Activated CD8-positive, alpha-beta memory T cell treated with anti-CD3 and anti-CD28 coated beads for 48 hours (primary cell): ENCODE measurements around the gene PHACTR3.

Experiments
- DNase-seq, 3 experiments: peaks; one replicate each; pipeline ENCODE4 v3.0.0-alpha.2; 2020; ENCODE audit warnings: low read depth in 2 of 3, low spot score in 2 of 3

Gene PHACTR3

DNA sequence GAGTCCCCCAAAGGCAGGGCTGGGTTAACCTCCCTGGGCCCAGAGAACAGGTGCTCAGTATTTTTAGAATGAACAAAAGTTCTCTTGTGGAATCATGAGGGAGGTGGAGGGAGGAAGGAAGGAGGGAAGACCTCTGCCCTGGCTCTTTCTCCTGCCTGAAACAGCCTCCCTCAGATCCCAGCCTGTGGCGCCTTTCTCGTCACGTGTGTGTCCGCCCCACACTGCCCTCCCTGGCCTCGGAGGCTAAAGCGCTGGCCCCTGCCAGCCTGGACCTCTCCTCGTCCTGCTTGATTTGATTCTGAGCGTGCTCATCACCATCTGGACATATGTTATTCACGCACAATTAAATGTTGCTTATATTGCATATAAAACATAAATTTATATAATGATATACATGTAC lies 40.9 kb downstream of the PHACTR3 start:
- DNase-seq, result no peak

DNA sequence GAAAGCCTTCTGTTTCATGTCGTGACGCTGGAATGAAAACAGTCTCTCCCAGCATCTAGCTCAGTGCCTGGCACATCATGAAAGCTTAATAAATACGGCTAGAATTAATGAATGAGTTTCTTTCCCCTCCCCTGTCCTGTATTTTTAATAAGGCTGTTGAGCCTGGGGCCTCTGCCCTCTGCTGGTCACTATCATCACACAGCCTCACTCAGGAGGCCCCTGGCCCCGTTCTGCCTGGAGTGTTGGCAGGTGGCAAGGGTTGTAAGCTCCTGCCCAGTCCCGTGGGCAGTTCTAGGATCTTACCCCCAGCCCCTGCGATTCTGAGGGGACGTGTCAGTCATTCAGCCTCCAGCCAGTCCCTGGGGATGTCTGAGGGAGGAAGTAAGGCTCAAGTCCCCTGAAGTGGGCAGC lies 41.4 kb downstream of the PHACTR3 start:
- no peak for DNase-seq

DNA sequence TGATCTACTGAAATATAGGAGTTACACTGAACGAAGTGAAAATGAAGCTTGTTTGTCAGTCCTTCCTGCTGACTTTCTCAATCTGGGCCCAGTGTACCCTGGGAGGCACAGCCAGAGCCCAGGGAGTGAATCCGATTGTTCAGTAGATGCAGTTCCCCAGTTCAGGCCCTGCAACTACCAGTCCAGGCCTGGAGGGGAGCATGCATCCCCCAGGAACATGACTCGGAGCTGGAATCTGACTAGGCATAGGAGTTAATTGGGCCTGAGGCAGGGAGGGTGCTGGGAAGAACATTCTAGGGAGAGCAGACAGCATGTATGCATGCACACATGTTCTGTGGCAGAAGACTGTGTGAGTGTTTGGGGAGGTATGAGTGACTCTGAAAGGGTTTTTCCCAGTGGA lies 42.1 kb downstream of the PHACTR3 start:
- DNase-seq, result no peak

DNA sequence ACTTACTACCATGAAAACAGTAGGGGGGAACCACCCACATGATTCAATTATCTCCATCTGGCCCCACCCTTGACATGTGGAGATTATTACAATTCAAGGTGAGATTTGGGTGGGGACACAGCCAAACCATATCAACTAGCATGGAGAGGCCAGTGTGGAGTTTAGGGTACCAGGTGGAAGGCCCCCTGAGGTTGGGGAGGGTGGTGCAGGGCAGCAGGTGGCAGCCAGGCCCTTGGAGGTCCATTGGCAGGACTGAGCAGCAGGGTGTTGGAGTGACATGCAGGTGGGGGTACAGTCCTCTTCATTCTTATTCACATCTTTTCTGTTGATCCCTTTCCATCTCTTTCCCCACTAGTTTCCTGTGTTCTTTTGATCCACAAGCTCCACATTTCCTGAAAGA lies 42.9 kb downstream of the PHACTR3 start:
- no peak for DNase-seq

DNA sequence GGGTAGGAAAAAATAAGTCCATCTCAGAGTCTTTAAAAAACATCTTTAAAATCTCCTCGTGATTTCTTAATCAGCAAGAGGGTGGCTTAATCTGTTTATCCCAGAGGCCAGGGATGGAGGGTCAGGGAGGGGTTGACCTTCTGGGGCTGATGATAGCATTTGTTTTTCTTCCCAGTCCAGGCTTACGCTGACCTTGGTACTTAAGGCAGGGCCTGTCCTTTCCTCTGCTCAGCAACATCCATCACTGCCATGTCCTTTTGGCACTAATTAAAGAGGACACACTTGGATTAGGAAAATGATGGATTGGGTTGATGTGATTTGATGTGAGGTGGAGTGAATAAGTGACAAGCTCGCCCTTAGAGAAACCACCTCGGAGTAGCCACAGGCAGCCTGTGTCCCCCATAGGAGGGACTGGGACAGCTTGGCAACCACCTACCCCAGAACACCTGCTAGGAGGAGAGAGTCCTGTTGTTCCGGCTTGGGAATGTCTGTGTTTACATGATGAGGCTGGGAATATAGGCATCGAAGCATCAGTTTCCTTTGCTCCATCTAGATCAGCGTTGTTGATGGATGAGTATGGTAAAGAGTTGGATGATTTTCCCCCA lies 44.2 kb downstream of the PHACTR3 start:
- DNase-seq, result no peak

DNA sequence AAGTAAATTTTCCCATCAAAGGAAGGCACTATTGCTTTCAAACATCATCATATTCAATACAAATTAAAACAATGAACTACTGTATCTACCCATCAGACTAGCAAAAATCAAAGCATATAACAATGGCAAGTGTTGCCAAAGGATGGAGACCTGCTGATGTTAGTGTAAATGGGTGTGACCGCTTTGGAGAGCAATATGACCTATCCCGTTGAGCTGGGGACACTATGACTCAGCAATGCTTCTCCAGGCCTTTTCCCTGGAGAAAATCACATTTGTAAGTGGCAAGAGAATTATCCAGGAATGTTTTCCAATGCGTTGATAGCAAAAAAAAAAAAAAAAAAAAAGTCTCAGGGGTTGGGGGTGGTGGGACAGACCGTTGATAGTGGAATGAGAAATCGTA lies 46.1 kb downstream of the PHACTR3 start:
- DNase-seq, result no peak

DNA sequence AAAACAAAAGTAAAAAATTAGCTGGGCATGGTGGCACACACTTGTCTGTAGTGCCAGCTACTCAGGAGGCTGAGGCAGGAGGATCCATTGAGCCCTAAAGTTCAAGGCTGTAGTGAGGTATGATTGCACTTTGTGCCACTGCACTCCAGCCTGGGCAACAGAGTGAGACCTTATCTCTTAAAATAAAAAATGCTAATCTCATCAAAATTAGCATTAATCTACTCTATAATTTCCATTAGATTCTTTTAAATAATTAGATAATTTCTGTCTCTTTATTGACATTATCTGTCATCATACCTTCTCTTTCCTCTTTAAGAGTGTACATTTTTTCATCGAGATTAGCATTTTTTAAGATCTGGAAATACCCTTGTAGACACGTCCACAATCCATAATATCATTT lies 48.0 kb downstream of the PHACTR3 start:
- no peak for DNase-seq

DNA sequence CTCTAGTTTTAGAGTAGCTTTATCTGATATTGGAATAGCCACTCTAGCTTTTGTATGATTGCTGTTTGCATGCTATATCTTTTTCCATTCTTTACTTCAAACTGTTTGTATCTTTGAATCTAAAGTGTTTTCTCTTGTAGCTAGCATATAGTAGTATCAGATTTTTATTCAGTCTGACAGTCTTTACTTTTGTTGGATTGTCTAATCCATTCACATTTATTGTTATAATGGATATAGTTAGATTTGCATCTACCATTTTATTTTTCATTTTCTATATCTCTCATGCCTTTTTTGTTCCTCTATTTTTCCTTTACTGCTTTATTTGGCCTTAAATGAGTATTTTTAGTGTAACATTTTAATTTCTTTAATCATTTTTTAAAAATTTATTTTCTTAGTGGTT lies 52.1 kb downstream of the PHACTR3 start:
- no peak for DNase-seq

DNA sequence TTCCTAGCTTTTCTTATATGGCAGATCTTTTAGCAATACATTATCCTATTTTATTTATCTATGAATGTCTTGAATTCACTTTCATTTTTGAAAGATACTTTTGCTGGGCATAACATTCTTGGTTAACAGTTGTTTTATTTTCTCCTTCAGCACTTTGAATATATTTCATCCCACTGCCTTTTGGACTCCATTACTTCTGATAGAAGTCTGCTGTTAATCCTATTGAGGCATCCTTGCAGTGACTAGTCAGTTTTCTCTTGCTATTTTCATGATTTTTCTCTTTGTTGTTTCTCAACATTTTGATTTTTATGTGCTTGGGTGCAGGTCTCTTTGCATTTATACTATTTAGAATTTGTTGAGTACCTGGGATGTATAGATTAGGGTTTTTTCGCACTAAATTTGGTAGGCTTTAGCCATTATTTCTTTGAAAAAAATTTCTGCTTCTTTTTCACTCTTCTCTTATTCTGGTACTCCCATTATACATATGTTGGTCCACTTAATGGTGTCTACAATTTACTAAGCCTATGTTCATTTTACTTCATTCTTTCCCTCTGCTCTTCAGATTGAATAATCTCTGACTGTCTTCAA lies 53.2 kb downstream of the PHACTR3 start:
- DNase-seq, result no peak

DNA sequence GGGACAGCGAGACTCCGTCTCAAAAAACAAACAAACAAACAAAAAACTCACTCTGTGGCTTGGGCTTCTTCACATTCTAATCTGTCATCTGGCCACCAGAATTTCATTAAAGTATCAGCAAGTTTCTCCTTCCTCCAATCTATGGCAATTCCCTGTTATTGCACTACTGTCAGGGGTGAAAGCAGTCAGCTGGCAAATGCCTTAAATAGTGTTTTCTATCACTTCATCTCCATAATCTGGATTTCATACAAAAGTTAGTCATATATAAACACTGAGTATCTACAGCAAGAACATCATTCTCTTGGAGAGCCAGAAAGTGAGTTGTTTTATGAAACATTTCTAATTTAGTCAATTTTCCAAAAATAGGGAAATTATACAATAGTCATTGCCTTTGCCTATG lies 56.1 kb downstream of the PHACTR3 start:
- DNase-seq, result no peak

DNA sequence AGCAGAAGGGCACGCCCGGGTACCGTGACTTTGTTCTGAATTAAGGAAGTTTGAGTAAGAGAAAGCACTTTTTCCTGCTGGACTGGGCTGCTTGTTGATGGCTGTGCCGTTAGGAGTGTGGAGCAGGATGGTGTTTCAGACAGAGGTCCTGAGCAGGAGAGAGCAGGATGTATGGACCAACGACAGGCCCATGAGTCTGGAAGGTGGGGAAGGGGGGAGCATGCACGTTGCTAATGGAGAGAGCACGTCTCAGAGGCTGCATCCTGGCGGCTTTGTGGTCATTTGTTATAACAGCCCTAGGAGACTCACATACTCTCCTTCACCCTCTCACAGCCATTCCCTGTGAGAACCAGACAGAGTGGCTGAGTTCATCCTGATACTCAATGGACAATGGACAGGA lies 56.8 kb downstream of the PHACTR3 start:
- DNase-seq, result no peak

DNA sequence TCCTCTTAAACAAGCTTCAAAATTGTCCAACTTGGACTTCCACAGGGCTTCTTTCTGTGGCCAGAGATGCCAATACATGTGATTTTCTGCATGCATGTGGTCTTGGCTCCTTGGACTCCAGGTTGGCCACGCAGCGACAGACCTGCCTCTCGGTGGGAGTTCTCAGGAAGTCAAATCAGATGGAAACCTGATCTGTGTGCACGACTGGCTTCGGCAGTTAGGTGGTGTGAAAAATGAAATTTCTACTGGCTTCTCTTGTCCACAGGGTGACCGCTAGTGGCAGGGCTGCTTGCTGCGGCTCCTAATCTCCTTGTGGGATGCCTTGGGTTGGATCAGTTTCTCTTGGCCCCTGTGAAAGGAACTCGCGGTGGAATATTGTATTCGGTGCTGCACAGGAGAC lies 57.3 kb downstream of the PHACTR3 start:
- no peak for DNase-seq

DNA sequence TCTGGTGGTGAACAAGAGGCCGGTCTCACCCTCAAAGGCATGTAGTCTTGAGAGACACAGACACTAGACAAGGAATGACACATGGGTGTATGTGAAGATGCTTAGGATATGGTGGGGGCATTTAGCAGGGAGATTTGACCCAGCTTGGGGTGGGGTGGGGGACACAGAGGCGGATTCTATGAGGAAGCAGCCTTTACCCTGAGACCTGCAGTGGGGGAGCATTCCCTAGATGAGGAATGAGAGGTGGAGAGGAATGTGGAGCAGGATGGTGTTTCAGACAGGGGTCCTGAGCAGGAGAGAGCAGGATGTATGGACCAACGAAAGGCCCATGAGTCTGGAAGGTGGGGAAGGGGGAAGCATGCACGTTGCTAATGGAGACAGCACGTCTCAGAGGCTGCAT lies 57.8 kb downstream of the PHACTR3 start:
- no peak for DNase-seq

DNA sequence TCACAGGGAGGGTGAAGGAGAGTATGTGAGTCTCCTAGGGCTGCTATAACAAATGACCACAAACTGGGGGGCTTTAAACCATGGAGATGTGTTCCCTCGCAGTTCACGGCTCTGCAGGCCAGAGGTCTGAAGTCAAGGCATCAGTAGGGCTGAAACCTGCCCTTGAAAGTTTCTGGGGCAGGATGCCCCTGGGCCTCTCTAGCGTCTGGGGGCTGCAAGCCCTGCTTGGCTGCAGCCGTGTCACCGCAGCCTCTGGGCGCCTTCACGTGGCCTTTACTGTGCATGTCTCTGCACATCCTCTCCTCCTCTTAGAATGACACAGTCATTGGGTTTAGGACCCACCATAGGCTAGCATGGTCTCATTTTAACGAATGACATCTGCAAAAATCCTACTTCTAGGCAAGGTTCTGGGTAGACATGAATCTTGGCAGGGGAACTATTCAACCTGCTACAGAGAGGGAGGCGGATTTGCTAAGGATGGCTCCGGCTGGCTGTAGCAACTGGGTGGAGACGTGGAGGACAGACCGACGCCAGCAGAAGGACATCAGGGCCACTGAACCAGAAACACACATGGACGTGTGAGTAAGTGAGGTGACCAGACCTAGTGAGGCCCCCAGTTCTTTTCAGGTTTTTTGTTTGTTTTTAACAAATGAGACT lies 58.6 kb downstream of the PHACTR3 start:
- DNase-seq, result no peak

DNA sequence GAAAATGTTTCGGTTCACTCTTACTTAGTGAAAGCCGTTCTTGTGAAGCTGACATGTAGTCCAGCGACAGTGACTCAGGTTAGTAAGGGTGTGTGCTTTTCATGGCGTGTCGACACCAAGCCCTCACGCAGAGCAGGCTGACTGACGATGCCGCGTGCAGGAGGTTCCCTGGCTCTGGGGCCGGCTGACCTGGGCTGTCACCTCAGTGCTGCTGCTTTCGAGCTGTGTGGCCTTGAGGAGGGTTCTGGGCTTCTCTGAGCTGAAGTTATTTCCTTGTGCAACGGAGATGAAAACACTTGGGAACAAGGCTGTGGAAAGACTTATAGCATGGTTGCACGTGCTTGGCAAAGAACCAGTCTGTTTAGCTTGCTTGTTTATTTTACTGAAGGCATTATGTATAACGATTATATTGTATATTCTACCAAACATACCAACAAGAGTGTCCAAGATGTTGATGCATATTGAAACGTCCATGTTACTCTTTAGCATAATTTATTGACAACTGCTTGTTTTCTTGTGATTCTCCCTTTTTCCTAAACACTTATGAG lies 59.2 kb downstream of the PHACTR3 start:
- DNase-seq, result no peak

DNA sequence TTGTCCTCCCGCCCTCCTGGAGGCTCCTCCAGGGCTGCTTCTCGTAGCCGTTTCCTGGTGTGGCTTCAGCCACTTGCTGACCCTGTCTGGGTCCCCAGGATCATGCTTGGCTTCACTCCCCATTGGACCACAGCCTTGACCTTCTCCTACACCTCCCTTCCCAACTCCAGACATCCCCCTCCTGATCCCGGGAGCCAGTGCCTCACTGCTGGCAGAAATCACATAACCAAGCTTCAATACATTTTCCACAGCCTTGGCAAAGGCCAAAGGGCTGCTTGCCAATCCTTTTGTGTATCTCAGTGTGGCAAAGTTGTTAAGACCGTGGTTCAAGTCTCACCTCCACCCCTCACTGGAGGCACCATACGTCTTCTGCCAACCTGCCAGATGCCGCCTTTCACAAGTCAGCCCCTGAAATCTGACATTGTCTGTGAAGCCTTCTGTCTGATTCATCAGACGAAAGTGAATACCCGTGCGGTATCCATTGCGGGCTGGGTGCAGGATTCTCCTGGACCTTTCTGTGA lies 60.1 kb downstream of the PHACTR3 start:
- no peak for DNase-seq

DNA sequence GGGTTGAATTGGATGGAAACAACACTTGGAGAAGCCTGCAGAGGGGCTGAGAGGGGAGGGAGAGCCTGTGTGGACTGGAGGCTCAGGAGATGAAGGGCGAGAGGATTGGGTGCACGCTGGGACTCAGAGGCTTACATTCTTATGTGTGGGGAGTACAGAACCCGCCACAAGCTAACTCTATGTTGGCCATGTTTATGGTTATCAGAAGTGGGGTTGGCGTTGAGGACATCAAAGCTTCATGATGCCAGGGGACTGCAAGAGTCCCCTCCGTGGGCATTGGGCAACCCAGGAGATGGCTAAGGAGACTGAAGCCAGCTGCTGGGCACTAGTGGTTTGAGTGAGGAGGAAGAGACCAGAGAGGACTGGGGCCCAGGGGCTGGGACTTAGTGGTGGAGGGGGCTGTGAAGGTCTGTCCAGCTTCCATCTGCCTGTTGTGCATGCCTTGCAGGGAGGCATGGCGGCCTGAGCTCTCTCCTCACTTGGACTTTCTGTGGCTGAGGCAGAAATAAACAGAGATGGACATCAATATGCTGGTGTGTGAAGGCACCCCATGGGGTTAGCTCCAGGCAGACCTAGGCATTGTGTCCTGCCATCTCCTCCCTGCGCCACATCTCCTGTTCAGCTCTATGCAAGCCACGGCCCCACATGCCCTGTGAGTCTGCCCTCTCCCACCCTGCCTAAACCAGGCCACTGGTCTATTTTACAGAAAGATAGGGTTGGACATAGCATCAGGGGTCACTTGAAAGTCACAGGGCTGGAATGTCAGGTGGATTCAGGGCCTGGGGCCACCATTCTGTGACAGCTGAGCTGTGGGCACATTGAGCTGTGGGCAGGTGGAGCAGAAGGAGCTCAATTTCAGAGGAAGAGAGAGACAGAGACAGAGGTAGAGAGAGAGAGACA lies 61.6 kb downstream of the PHACTR3 start:
- no peak for DNase-seq

DNA sequence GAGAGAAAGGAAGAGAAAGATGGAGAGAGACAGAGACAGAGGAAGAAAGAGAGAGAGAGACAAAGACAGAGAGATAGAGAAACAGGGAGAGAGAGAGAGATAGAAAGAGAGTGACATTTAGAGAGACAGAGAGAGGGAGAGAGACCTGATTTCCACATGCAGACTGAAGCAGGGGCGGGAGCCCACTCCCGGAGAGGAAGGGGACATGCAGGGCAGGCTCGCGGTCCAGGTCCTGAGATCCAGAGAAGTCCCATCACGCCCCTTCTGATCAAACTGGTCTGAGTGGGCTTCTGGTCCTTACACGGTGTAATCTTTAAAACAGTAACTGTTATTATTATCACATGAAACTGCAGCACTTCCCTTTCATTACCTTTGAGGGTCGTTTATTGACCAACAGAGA lies 62.2 kb downstream of the PHACTR3 start:
- DNase-seq, result no peak

DNA sequence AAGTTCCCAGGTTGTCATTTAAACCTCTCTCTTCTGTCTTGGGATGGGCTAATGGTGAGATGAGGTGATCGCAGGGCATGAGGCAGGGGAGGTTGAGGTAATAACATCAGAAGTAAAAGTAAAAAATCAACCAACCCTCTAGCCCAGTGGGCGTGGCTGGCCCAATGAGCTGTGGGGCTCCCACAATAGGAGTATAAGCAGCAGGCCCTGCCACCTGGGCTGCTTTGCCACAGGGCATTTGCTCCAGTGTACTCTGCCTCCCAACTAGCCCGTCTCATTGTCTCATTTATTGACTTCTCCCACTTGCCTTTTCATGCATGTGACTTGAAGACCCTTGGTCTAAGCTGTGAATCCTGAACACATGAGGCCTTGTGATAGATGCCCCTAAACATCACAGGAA lies 62.8 kb downstream of the PHACTR3 start:
- no peak for DNase-seq

DNA sequence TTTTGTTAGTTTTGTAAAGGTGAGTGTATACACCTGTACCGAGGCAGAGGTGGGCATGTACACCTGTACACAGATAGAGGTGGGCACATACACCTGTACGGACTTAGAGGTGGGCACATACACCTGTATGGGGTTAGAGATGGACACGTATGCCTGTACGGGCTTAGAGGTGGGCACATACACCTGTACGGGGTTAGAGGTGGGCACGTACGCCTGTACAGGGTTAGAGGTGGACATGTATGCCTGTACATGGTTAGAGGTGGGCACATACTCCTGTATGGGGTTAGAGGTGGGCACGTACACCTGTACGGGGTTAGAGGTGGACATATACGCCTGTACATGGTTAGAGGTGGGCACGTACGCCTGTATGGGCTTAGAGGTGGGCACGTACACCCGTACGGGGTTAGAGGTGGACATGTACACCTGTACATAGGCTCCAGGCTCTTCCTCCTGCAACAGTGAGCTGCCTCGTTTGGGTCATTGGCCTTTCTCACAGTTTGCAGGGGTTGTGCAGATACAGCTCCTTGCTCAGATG lies 63.7 kb downstream of the PHACTR3 start:
- no peak for DNase-seq
